Measurements from ENCODE around the gene FECH.
A peak's percentile ranks its signal among the peaks of the same experiment; 100 is the strongest.
"Not testable (repeated sequence)": the region's sequence is repeated elsewhere in the genome, so short reads cannot be mapped to it uniquely, and the experiment has no call there.

Gene FECH, protein sequence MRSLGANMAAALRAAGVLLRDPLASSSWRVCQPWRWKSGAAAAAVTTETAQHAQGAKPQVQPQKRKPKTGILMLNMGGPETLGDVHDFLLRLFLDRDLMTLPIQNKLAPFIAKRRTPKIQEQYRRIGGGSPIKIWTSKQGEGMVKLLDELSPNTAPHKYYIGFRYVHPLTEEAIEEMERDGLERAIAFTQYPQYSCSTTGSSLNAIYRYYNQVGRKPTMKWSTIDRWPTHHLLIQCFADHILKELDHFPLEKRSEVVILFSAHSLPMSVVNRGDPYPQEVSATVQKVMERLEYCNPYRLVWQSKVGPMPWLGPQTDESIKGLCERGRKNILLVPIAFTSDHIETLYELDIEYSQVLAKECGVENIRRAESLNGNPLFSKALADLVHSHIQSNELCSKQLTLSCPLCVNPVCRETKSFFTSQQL

DNA sequence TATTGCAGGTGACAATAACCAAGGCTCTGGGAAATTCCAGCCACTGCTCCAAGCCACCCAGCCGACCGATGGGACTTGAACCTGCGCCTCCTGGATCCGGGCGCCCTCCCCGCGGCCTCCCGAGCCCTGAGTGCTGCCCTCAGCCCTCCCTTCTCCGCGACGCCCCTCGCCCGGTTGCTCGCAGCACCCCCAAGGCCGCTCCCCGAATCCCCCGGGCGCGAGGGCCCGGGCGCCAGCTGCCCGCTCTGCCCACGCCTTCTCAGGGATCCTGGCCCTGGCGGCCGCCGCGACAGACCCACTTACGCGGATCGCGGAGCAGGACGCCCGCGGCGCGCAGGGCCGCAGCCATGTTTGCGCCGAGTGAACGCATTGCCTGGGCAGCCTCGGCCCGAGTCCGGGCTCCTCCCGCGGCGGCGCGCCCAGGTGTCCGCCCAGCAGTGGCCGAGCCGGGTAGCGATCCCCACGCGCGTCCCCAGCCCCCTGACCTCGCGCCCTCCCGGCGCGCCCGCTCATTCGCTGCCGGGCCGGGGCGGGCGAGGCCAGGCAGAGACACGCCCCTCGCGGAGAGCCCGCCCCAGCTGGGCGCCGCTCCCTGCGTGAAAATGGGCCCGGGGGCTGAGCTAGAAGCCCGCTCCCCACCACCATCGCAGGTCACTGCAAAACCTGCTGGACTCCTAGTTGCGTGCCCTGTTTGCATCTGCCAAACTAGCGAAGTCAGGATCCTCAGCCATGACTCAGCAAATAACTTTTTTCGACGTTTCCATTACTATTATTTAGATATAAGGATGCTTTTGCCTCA, at the start of gene FECH:
Gene FECH (minus strand): TSS at position 452 of the 799 bp plus-strand sequence. CDS start 82 bp downstream, at position 370.
- peak; percentile 21 for DNase-seq

DNA sequence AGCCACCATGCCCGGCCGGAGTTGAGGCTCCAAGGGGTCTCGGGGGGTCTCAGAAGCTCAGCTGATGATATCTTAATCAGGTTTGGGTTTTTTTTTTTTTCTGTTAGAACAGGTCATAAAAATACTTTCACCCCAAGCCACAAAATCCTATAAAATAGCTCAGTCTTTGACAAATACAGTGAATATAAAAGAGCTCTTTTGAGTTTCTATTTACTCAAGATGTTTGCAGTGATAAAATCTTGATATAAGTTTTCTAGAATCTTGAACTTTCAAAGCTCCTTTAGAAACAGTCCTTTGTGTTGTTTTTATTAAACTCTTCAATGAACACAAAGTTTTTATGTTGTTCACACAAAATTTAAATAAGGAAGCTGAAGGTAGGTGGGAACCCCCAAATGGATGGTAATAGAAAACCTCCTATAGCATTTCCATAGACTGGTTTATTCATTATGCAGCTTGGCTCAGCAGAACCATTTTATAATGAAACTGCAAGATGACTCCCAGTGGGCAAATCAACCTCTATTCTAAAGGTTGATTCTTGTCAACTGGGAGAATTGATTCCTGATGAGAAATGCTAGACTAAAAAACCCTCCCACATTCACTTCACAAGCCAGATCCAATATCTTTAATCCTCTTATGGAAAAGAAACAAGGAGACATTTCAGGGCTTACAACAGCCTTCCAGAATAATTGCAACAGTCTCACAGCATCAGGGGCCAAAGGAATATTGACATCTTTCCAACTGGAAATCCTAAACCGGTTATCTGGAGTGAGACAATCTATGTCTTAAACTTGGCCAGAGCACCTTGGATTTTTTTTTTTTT, 48.7 kb upstream of the FECH start:
- DNase-seq: no peak

DNA sequence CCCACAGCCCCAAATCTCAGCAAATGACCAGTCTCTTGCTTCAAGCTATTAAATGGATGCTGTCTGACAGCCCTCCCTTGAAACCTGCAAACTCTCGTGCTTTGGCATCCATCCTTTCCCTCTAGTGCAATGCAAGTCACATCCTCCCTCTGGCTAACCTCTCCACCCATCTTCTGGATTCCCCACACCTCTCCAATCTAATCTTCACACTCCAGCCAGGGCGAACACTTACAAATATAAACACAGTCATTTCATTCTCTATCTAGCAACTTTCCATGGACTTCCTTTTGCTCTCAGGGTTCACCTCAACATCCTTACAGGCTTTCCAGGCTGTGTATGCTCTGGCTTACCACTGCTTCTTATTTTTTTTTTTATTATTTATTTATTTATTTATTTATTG, 45.2 kb upstream of the FECH start:
- DNase-seq: no peak

DNA sequence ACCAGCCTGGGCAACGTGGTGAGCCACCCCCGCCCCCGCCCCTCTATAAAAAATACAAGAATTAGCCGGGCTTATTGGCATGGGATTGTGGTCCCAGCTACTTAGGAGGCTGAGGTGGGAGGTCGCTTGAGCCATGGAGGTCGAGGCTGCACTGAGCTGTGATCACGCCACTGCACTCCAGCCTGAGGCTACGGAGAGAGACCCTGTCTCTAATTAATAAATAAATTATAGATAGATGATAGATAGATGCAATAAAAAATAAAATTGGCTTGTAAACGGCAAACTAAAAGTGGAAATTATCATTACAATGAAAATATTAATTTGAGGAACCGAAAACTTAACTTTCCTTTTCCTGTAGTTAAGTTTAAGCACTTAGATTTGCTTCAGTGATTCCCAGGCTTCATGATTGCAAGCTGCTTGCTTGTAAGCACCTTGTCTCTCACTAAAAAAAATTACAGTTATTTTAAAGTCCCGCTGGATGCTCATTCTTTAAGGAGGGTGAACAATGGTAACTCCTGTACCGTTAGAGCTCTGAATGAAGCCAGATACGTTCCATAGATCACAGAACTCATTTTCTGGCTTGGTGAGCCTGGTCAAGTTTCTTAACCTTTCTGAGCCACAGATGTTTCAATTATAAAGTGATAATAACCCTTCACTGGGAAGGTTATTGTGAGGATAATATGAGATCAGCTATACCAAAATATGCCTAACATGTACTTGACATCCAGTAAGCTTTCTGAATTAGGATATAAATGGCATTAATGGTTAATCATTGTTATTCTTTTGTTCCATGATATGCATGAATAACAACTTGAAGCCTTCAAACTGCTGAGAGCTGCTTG, 44.5 kb upstream of the FECH start:
- DNase-seq: no peak

DNA sequence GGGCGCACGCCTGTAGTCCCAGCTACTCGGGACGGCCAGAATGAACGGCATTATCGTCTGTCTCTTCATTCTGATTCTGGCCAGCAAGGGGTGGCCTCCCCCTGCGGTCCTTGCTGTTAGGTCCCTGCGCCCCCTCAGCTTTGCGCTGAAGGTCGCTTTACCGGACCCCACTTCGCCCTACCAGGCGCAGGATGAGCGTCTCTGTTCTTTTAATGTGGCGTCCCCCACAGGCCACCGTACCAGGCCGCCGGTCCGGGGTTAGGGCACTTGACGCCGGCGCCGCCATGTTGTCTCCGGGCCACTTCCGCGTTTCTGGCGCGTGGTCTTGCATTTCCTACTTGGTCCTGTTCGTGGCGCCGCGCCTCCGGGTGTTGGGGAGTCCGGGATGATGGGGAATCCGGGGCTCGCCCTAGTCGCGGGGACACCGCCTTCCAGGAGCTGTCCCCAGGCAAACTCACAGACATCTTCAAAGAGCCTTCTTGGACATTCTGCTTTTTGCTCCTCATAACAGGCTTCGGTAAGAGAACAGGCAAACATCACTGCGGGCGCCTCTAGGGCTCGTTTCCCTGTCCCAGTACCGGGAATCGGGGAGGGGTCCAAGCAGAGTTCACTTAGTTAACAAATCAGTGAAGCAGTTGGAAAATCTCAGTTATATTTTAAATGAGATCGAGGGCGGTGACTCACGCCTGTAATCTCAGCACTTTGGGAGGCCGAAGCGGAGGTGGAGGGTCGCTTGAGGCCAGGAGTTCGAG, 43.7 kb upstream of the FECH start:
- peak; percentile 86 for DNase-seq

DNA sequence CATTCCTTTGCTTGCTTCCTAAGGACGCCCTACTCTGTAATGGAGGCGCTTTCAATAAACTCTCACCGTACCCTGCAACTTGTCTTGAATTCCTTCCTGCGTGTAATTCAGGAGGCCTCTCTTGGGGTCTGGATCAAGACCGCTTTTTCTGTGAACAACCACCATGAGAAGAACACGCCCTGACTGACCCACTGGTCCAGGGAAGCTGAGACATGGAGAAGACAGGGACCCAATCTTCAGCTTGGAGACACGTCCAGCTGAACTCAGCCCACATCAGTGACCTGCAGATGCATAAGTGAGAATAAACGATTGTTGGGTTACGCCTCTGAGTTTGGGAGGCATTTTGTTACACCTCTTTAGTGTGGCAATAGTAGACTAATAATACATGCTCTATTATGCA, 42.9 kb upstream of the FECH start:
- no peak for DNase-seq

DNA sequence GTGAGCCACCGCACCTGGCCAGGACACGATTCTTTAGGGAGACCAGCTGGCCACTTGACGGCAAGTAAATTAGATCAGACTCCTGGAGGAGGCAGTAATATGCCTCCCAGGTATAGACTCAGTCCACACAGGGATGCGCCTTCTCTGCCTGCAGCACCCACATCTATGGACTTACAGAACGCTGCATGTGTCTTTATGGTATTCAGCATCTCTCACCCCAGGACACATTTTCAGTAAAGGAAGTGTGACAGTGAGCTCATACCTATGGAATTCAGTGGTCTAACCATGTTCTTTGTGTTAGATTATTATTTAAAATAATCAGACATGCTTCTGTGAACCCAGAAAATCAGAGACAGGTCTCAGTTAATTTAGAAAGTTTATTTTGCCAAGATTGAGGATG, 41.0 kb upstream of the FECH start:
- DNase-seq: no peak

DNA sequence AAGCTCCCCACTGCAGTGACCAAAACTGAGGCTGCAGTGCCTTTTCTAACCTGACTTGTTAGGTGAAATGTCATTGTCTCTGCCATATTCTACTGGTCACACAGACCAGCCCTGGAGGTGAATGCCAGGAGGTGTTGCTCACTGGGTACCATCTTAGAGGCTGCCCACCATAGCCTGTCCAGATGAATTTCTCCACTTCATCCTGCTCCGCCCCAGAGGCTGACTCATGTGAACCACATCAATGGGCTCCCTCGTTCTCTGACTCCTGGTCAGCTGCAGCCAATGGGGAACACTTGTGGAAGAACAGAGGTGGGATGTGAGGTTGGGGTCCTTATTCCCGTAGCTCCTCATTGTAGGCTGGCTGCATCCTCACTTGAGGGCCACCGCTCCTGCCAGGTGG, 38.5 kb upstream of the FECH start:
- no peak for DNase-seq

DNA sequence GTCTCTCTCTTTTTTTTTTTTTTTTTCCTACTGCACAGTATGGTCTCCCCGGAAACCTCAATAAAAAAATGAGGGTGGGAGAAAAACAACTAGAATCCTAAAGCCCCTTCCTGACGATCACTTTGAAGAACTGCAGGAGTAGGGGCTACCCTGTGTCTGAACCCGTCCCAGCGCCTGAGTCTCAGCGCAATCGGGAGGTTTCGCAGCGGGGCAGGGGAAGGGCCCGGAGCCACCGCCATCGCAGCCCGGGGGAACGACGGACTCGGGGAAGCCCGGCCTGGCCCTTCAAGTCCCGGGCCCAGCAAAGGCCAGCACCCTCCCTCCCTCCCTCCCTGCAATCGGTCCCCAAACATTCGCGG, 34.7 kb upstream of the FECH start:
- no peak for DNase-seq

DNA sequence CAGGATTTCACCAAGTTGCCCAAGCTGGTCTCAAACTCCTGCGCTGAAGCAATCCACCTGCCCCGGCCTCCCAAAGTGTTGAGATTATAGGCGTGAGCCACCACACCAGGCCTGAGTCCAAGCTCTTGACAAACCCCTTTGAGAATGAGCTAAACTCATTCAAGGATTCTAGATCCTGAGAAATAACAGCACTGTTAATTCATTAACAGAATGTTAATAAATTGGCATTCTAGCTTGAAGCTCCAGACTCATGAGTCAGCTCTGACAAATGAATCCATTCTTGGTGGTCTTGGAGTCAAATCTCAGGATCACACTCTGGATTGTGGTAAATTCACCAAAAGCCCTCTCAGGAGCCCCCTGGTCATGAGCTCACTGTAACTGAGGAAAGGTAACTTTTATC, 33.4 kb upstream of the FECH start:
- no peak for DNase-seq

DNA sequence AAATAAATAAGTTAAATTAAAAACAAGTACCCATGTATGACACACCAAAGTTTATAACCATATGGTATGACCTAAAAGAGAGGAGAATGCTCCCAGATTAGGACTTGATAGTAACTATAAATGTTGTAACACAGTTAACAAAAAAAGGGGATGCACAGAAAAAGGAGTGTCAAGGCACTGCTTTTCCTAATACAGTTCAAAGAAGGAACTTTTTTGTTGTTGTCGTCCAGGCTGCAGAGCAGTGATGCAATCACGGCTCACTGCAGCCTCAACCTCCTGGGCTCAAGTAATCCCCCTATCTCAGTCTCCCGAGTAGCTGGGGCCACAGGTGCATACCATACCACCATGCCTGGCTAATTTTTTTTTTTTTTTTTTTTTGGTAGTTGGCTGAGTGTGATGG, 32.4 kb upstream of the FECH start:
- DNase-seq: no peak

DNA sequence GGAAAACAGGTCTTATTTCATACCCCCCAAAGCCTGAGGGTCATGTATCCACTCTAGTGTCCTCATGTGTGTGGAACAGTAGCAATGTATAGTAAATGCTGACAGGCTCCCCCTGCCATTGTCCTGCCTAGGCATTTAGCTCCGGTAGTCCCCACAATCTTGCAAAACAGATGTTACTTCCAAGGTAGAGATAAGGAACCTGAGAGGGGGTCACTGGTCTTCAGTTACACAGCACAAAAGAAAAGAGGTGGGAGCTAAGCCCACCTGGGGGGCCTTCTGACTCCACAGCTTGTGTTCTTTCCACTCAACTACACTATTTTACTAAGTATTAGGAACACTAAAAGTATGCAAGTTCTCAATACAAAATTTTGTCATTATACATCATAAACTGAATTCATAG, 17.4 kb upstream of the FECH start:
- DNase-seq: no peak

DNA sequence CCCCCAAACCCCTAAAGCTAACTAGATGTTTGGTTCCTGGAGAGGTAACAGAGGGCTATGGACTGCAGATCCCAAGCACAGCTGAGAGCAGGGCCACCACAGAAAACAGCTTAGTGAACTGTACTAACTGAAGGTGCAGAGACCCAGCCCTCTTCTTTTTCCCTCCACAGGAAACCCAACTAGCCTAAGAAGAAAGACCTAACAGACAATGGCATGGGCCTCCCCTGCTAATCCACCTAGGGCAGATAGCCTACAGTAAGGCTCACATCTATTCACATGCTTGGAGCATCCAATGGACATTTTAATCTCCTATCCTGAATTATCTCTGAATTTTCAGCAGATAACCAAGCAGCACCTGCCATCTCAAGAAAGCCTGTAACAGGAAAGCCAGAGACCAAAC, 8.8 kb upstream of the FECH start:
- no peak for DNase-seq

DNA sequence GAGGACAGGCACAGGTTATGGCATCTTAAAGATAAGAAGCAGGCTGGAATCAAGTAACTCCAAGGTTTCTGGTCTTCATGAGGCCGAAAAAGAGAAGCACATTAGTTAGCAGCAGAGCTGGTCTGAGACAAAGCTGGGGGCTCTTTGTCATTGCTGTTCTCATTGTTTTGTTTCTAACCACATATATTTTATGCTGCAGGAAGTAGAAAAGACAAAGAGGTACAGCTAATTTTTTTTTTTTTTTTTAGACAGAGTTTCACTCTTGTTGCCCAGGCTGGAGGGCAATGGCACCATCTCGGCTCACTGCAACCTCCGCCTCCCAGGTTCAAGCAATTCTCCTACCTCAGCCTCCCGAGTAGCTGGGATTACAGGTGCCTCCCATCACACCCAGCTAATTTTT, 6.2 kb upstream of the FECH start:
- not testable (repeated sequence) for DNase-seq

DNA sequence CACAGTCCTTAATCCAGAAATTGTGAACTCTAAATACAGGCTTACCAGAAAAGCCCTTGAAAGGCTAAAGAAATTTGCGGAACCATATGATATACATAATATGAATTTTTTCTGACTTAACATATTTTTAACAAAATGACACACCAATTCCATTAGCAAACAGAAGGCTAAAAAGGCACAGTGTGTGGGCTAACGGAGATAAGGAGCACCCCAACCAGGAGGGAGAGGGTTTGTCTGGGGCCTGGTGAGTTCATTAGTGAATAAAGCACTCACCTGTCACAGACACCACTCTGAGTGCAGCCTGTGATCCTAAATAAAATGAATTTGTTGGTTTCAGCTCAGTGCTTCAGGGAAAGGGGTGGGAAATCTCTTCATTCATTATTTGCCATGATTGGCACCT, 2.7 kb upstream of the FECH start:
- no peak for DNase-seq

DNA sequence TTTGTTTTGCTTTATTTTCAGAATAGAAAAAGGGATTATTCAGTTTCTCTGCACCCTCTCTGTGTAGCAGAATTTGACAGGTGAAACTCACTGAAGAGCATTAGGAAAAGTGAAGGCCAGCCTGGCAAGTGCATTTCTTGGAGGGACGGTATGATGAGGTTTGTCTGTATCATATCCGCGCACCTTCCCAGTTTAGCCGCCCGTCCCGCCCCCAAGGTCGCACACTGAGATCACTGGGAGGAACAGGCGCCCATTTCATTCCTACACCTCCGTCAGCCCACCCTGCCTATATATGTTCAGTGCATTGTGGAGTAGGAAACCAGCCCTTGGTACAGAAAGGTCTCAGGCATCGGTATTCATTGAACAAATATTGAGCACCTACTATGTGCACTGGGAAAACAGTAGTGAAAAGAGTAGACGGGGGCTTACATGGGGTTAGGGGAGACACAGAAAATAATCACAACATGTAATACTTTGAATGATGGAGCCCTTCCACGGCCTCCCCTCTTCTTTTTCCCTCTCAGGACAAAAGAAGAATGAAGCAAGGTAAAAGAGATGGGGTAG, 678 bp upstream of the FECH start:
- no peak for DNase-seq

DNA sequence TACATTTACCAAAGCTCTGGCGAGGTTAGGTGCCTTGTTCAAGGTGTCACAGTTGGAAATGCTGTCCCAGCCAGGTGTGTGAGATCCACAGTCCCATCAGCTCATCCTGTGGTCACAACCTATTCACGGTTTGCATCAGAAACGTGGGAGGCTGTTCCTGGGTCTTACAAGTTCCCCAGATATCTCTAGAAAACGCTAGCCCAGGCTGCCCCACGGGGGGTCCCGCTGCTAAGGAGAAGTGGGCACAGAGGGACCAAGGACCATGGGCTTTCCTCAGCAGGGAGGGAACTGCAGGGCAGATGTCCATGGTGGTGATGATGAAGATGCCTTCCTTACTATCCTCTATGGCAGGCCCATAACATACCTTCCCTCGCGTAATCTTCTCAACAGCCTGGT, 649 bp downstream of the FECH start:
- DNase-seq: no peak

DNA sequence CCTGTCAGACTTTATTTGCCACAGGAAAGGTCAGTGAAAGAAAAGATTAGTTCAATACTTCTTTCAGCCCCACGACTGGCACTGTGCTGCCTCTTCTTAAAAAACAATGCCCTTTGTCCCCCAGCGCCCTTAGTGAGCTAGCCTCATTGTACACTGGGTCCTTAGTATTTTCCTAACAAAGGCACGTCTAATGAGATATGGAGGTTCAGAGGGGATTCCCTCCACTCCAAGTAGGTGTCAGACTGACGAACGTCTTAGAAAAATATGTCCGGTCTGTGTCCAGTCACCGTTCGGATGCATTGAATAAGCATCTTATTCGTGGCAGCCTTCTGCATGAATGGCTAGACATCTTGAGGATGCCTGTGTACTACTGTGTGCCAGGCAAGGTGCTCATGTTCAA, 1.1 kb downstream of the FECH start:
- DNase-seq: no peak

DNA sequence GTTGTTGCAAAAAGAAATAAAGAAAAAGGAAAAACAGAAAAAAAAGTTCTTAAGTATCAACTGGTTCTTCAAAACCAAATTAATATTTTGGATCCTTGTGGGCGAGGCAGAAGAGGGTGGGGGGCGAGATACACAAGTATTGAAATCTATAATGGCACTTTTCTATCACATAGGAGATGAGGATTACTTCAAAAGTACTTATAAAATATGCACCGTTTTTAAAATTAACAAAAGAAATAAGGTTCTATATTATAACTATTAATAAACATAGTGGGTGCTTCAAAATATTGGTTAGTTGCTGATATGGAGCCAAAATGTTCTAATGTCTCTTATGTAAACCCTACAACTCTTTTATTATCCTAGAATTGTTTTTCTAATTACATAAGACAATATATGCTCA, 2.1 kb downstream of the FECH start:
- DNase-seq: no peak

DNA sequence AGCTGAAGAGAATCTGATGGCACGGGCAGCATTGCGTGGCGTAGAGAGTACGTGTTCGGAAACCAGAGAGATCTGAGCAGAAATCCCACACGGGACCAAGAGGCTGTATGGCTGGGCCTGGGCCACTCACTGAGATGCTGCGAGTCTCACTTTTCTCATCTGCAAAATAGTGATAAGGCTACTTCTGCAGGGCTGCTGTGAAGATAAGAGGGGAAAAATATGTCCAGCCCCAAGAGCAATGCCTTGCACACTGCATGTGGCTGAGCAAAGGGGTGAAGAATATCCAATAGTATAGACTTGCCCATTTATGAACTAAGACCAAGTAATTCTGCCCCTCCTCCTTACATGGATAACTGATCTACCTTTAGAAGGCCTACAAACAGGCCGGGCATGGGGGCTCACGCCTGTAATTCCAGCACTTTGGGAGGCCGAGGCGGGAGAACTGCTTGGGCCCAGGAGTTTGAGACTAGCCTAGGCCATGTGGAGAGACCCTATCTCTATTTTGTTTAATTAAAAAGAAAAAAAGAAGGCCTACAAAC, 3.1 kb downstream of the FECH start:
- DNase-seq: no peak

DNA sequence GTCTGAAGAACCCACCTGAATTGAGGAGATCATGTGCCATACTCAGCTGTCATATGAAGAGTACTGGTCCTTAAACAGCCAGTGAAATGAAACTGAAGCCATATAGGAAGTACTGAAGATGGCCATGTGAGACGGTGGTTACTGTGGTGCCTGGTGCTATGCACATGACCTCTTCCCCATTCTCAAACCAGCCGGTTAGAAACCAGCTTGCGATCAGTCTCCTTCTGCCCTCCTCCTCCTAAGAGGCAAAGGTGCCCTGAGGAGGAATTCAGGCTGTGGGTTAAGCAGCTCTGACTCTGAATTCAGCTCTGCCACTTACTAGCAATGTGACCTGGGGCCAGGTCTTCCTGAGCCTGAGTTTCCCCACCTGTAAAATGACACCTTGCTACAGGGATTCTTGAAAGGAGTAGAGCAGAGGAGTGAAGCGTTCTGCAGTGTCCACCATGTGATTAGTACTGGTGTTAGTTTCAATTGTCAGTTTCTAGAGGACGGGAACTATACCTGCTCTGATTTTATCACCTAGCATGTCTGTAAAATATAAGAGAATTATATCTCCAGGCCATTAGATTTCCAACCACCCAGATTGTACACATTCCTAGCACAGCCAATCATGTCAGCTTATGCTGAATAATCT, 5.1 kb downstream of the FECH start:
- no peak for DNase-seq
